H1 (cell line): Measurements from ENCODE around the gene SLC6A2. TPM values are rescaled to one million over a fixed set of nuclear protein-coding genes. Genes with fewer than 3 reads are reported as not detected.

ENCODE experiments used
- BACH1 ChIP-seq: IDR thresholded peaks from 2 replicates; pipeline ENCODE4 v1.6.1; 2012; ENCODE audit warnings: low read length, improper control_type of control experiment
- CBX8 ChIP-seq: fragments of 300-800, 300-1000 bp; sonication (generic); IDR thresholded peaks from 2 replicates; pipeline ENCODE4 v1.7.1; 2016; ENCODE audit warnings: low read depth, low read length, borderline replicate concordance
- CHD2 ChIP-seq: IDR thresholded peaks from 2 replicates; pipeline ENCODE4 v1.6.1; 2012; ENCODE audit warnings: low read length, improper control_type of control experiment
- EP300 ChIP-seq, 2 experiments: IDR thresholded peaks; 1 replicate in 1 of 2; 2 replicates in 1 of 2; pipeline ENCODE4 v1.6.1; 2011 to 2012; ENCODE audit warnings: low read depth in 2 of 2, low read length in 2 of 2, mild to moderate bottlenecking in 2 of 2, borderline replicate concordance in 1 of 2, inconsistent platforms in 1 of 2, moderate library complexity in 1 of 2
- EZH2 ChIP-seq: fragments of 200-600 bp; sonication (generic); IDR thresholded peaks from 2 replicates; pipeline ENCODE4 v1.7.1; 2012; ENCODE audit warnings: low read depth, mild to moderate bottlenecking, moderate library complexity, low read length, inconsistent platforms; ENCODE audit not compliant: severe bottlenecking
- GTF2F1 ChIP-seq: IDR thresholded peaks from 2 replicates; pipeline ENCODE4 v1.6.1; 2012; ENCODE audit warnings: low read depth, low read length, improper control_type of control experiment, borderline replicate concordance
- MAFK ChIP-seq: IDR thresholded peaks from 2 replicates; pipeline ENCODE4 v1.6.1; 2012; ENCODE audit warnings: low read depth, mild to moderate bottlenecking, improper control_type of control experiment, low read length
- RFX5 ChIP-seq: IDR thresholded peaks from 2 replicates; pipeline ENCODE4 v1.6.1; 2011; ENCODE audit warnings: low read depth, low read length, improper control_type of control experiment, borderline replicate concordance
- SAP30 ChIP-seq: fragments of 300-600 bp; sonication (generic); IDR thresholded peaks from 2 replicates; pipeline ENCODE4 v1.7.1; 2012; ENCODE audit warnings: low read length, moderate library complexity, mild to moderate bottlenecking, inconsistent platforms; ENCODE audit not compliant: insufficient read depth, insufficient replicate concordance
- TAF7 ChIP-seq: optimal IDR thresholded peaks from 2 replicates; pipeline ENCODE3; 2011; ENCODE audit warnings: low read depth, mild to moderate bottlenecking, inconsistent platforms, low read length, moderate library complexity, borderline replicate concordance
- polyA plus RNA-seq, 7 experiments: library from polyadenylated mRNA; depleted of rRNA in 3 of 7; stranded (reverse) in 5 of 7; unstranded in 2 of 7; fragments of >200 nt in 5 of 7; fragments of 200-250 nt in 2 of 7; gene quantifications; 1 replicate in 5 of 7; 2 replicates in 1 of 7; 4 replicates in 1 of 7; pipeline versions ENCODE4 v1.2.1 to v1.2.3, GENCODE V29; 2011 to 2013; ENCODE audit warnings: missing spikeins in 2 of 7, mixed read lengths in 2 of 7
- total RNA-seq: library from RNA; stranded (reverse); fragmentation: NEBNext Ultra II Directional; extraction: Animal tissue kit (Norgen Biotek cat#: 25700); gene quantifications from 2 replicates; pipeline ENCODE4 v1.2.1, GENCODE V29; 2021

SLC6A2 gene
- total and polyA plus RNA-seq, 2 of the 8 experiments (the other 6 are each of a cell fraction or from before 2014, with no cell fraction given) = 0.35 TPM; not detected in 1

- no peak for TF ChIP-seq BACH1
- TF ChIP-seq EZH2 = no peak
- TF ChIP-seq TAF7 = no peak
- no peak for TF ChIP-seq CBX8
- no peak for TF ChIP-seq EP300 (IDR thresholded peaks at IDR 0.05; ENCODE audit: borderline replicate concordance in 1 of 2, low read depth in 2 of 2, low read length in 2 of 2)
- TF ChIP-seq SAP30 = no peak
- TF ChIP-seq GTF2F1 = no peak
- no peak for TF ChIP-seq RFX5
- no peak for TF ChIP-seq CHD2
- no peak for TF ChIP-seq MAFK
Observed at GRCh38 chr16:55658898-55659420, 3.2 kb downstream of the SLC6A2 start (continued).
